ENCODE measurements around the gene RASSF5. TPM values are rescaled to one million over a fixed set of nuclear protein-coding genes. Genes with fewer than 3 reads are reported as not detected.

The RASSF5 gene
- total and polyA plus RNA-seq, 2 donors (not counting 1 experiment from before 2014, with no cell fraction given) = 69.7 to 146 TPM

DNA sequence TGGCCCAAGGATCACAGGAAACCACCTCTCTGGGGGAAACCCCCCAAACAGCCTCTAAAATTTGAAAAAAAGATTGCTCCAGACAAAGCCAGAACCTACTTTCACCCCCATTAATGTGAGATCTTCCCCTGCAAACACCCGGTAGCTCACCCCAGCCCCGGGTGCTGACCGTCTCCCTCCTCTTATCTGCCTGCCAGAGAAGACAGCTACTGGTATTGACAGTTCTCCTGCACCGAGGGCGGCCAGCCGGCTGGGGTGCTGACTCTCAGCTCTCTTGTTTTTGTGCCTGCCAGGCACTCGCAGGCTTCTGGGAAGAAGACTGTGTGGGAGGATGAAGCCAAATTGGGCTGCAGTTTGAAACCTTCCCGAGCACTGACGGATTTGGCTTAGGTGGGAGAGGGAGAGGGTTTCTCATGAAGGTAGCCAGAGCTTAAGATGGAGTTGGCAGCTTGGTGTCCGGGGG is 48.2 kb downstream of the RASSF5 start:
- Histone ChIP-seq H3K36me3 (replicated peaks in 1 of 2; ENCODE audit: control extremely low read depth in 1 of 2, control insufficient read depth in 1 of 2, extremely low read depth in 1 of 2, insufficient read depth in 2 of 2, low read length in 1 of 2) (peaks cover 0 to 14% of the 10 kb centered on the region in 2 experiments), H3K27me3 (replicated peaks in 1 of 4; ENCODE audit: control extremely low read depth in 1 of 4, control insufficient read depth in 3 of 4, insufficient read depth in 4 of 4, low read length in 3 of 4) (no peaks in the 10 kb centered on the region), H3K4me3 (ENCODE audit: control extremely low read depth in 1 of 5, extremely low read depth in 1 of 5, insufficient read depth in 1 of 5, low read depth in 2 of 5, low read length in 4 of 5) (no peak overlapping the region), H4K20me1 (ENCODE audit: control insufficient read depth, insufficient read depth, low read length, poor library complexity, severe bottlenecking) (peaks cover 5% of the 10 kb centered on the region), H3K4me2 (replicated peaks; ENCODE audit: low read depth, low read length, poor library complexity, severe bottlenecking) (peak overlapping the region; percentile 86), H3K4me1 (ENCODE audit: control insufficient read depth in 2 of 2, insufficient read depth in 2 of 2, low read length in 2 of 2) (peaks cover 36 to 57% of the 10 kb centered on the region in 2 donors), H3K27ac (ENCODE audit: low read length in 2 of 2) (peak overlapping the region in 1 of 2 donors; percentile 64), H3K9me3 (ENCODE audit: control extremely low read depth in 1 of 3, control insufficient read depth in 2 of 3, insufficient read depth in 1 of 3, low read length in 2 of 3) (no peaks in the 10 kb centered on the region), H2AFZ (ENCODE audit: insufficient read depth, low read depth, low read length, poor library complexity, severe bottlenecking) (peak overlapping the region; percentile 7), H3K9ac (ENCODE audit: low read length) (no peak overlapping the region), H3K79me2 (ENCODE audit: control insufficient read depth, insufficient read depth, low read length) (peaks cover 36% of the 10 kb centered on the region)
- DNase-seq (peak; percentile 66), ATAC-seq (ENCODE audit: low read depth) (no peak)
- H3K9me3 Mint-ChIP-seq (ENCODE audit: insufficient read depth) = no peaks in the 10 kb centered on the region
- H3K27ac Mint-ChIP-seq = peak overlapping the region; percentile 87
- CTCF ChIA-PET = interaction anchor here (0.6 to 29.7 kb wide), 9 partner anchors 12 to 1228 kb away, joined by 3 to 1018 read pairs (median 5); partner anchors contain the start of genes EIF2D and RASSF5
- intact Hi-C loops (cut with micrococcal nuclease) = loop anchor here (1.0 to 10.0 kb wide), 4 partner anchors 10 to 769 kb away; partner anchors contain the start of genes CD55, PFKFB2 and YOD1
- peaks cover 55% of the 10 kb centered on the region for H3K4me1 Mint-ChIP-seq
- H3K4me3 Mint-ChIP-seq = peak overlapping the region; percentile 64
- POLR2A ChIA-PET = interaction anchor here (0.9 to 3.3 kb wide), 2 partner anchors 13 to 25 kb away, joined by 3 to 27 read pairs; no protein-coding TSS in a partner anchor
- TF ChIP-seq, protein P1, sequence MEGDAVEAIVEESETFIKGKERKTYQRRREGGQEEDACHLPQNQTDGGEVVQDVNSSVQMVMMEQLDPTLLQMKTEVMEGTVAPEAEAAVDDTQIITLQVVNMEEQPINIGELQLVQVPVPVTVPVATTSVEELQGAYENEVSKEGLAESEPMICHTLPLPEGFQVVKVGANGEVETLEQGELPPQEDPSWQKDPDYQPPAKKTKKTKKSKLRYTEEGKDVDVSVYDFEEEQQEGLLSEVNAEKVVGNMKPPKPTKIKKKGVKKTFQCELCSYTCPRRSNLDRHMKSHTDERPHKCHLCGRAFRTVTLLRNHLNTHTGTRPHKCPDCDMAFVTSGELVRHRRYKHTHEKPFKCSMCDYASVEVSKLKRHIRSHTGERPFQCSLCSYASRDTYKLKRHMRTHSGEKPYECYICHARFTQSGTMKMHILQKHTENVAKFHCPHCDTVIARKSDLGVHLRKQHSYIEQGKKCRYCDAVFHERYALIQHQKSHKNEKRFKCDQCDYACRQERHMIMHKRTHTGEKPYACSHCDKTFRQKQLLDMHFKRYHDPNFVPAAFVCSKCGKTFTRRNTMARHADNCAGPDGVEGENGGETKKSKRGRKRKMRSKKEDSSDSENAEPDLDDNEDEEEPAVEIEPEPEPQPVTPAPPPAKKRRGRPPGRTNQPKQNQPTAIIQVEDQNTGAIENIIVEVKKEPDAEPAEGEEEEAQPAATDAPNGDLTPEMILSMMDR (IDR thresholded peaks at IDR 0.05) = no peak
- H3K27me3 Mint-ChIP-seq = no peaks in the 10 kb centered on the region
- WGBS (ENCODE audit: insufficient coverage) = 73% methylated on average over 10 of the region's 10 CpGs

DNA sequence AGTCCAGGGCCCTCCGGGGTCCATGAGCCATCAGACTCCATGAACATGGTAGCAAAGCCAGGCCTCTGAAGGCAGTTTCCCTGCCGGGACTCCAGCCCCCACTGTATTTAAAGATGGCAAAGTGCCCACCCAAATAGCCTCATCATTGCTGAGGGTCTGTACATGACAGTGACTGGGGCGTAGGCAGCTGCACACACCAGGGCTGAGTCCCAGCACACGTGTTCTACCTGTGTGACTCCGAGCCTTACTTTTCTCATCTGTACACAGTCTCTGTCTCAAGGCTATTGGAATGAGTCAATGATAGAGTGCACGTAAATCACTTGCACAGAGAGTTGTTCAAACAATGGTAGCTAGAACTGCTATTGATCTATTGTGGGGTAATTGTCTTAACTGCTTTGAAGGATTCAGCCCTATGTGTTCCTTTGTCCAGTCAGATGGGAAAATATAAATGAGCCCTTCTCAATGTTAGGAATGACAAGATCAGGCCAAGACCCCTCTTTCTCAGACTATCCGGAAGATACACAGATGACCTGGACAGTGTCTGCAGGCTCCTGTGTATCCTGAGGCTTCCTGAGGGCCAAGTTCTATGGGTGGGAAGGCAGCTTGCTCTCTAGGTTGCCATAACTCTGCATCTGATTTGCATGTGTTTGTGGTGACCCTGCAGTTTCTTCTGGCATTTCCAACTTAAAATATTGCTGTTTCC is 48.9 kb downstream of the RASSF5 start:
- Histone ChIP-seq H3K79me2 (ENCODE audit: control insufficient read depth, insufficient read depth, low read length) (peaks cover 43% of the 10 kb centered on the region), H3K27me3 (replicated peaks in 1 of 4; ENCODE audit: control extremely low read depth in 1 of 4, control insufficient read depth in 3 of 4, insufficient read depth in 4 of 4, low read length in 3 of 4) (no peaks in the 10 kb centered on the region), H3K36me3 (replicated peaks in 1 of 2; ENCODE audit: control extremely low read depth in 1 of 2, control insufficient read depth in 1 of 2, extremely low read depth in 1 of 2, insufficient read depth in 2 of 2, low read length in 1 of 2) (peaks cover 0 to 21% of the 10 kb centered on the region in 2 experiments), H3K4me1 (ENCODE audit: control insufficient read depth in 2 of 2, insufficient read depth in 2 of 2, low read length in 2 of 2) (peaks cover 43 to 64% of the 10 kb centered on the region in 2 donors), H3K27ac (ENCODE audit: low read length in 2 of 2) (peak overlapping the region in 1 of 2 donors; percentile 95), H2AFZ (ENCODE audit: insufficient read depth, low read depth, low read length, poor library complexity, severe bottlenecking) (no peak overlapping the region), H3K4me3 (ENCODE audit: control extremely low read depth in 1 of 5, extremely low read depth in 1 of 5, insufficient read depth in 1 of 5, low read depth in 2 of 5, low read length in 4 of 5) (peak overlapping the region; percentile 13 to 100 (median 96)), H3K9ac (ENCODE audit: low read length) (peak overlapping the region; percentile 99), H4K20me1 (ENCODE audit: control insufficient read depth, insufficient read depth, low read length, poor library complexity, severe bottlenecking) (peaks cover 5% of the 10 kb centered on the region), H3K4me2 (replicated peaks; ENCODE audit: low read depth, low read length, poor library complexity, severe bottlenecking) (peak overlapping the region; percentile 86), H3K9me3 (ENCODE audit: control extremely low read depth in 1 of 3, control insufficient read depth in 2 of 3, insufficient read depth in 1 of 3, low read length in 2 of 3) (no peaks in the 10 kb centered on the region)
- no peak for DNase-seq
- intact Hi-C loops (cut with micrococcal nuclease) = loop anchor here (2.0 to 10.0 kb wide), 4 partner anchors 49 to 769 kb away; partner anchors contain the start of genes CD55, PFKFB2, RASSF5 and YOD1
- Mint-ChIP-seq H3K4me1 (peaks cover 62% of the 10 kb centered on the region), H3K4me3 (peak overlapping the region; percentile 99), H3K27ac (peak overlapping the region; percentile 87), H3K27me3 (no peaks in the 10 kb centered on the region), H3K9me3 (ENCODE audit: insufficient read depth) (no peaks in the 10 kb centered on the region)
- POLR2A ChIA-PET = interaction anchor here (0.9 to 3.3 kb wide), 5 partner anchors 10 to 163 kb away, joined by 3 to 27 read pairs (median 4); no protein-coding TSS in a partner anchor
- TF ChIP-seq, protein P1 (IDR thresholded peaks at IDR 0.05) = no peak
- TF ChIP-seq EZH2 (IDR thresholded peaks at IDR 0.05; ENCODE audit: borderline replicate concordance, insufficient read depth, low read depth, low read length, poor library complexity, severe bottlenecking) = no peak
- WGBS (ENCODE audit: insufficient coverage) = 94% methylated on average over 7 of the region's 7 CpGs
- ATAC-seq (ENCODE audit: low read depth) = peak; percentile 3
- CTCF ChIA-PET = interaction anchor here (0.8 to 29.7 kb wide), 6 partner anchors 12 to 77 kb away, joined by 3 to 1018 read pairs (median 6); partner anchors contain the start of gene EIF2D

Measured in B cell (primary cell).